T-helper 22 cell (primary cell): ENCODE data around the gene FMNL3.

Source experiments
- DNase-seq: peaks from one replicate; pipeline ENCODE4 v3.0.0-alpha.2; 2020; ENCODE audit warnings: low read depth

FMNL3 gene

GRCh38 chr12:49708851-49709250 lies 1.6 kb upstream of the FMNL3 start:
- no peak for DNase-seq

GRCh38 chr12:49707812-49708147 lies 575 bp upstream of the FMNL3 start:
- DNase-seq: no peak

- DNase-seq: no peak
Observed at GRCh38 chr12:49706351-49707127, 666 bp downstream of the FMNL3 start.

GRCh38 chr12:49705479-49706134 lies 1.6 kb downstream of the FMNL3 start:
- DNase-seq: no peak

GRCh38 chr12:49703647-49704137 lies 3.5 kb downstream of the FMNL3 start:
- peak; percentile 29 for DNase-seq

GRCh38 chr12:49702676-49703215 lies 4.5 kb downstream of the FMNL3 start:
- DNase-seq: no peak

GRCh38 chr12:49702009-49702408 lies 5.2 kb downstream of the FMNL3 start:
- DNase-seq: no peak

- peak; percentile 2 for DNase-seq
Observed at GRCh38 chr12:49698619-49699545, 8.3 kb downstream of the FMNL3 start.

GRCh38 chr12:49697808-49698207 lies 9.4 kb downstream of the FMNL3 start:
- DNase-seq: no peak

- DNase-seq: no peak
Observed at GRCh38 chr12:49696723-49697122, 10.5 kb downstream of the FMNL3 start.

GRCh38 chr12:49693931-49694444 lies 13.2 kb downstream of the FMNL3 start:
- DNase-seq: no peak

GRCh38 chr12:49692851-49693250 lies 14.4 kb downstream of the FMNL3 start:
- no peak for DNase-seq

- DNase-seq: no peak
Observed at GRCh38 chr12:49689785-49690184, 17.4 kb downstream of the FMNL3 start.

GRCh38 chr12:49689237-49689636 lies 18.0 kb downstream of the FMNL3 start:
- no peak for DNase-seq

- no peak for DNase-seq
Observed at GRCh38 chr12:49687941-49688340, 19.3 kb downstream of the FMNL3 start.

- no peak for DNase-seq
Observed at GRCh38 chr12:49684310-49684854, 22.8 kb downstream of the FMNL3 start.

- no peak for DNase-seq
Observed at GRCh38 chr12:49683599-49684309, 23.5 kb downstream of the FMNL3 start.

GRCh38 chr12:49680075-49680474 lies 27.1 kb downstream of the FMNL3 start:
- no peak for DNase-seq

GRCh38 chr12:49678711-49679110 lies 28.5 kb downstream of the FMNL3 start:
- DNase-seq: no peak

GRCh38 chr12:49675137-49675536 lies 32.1 kb downstream of the FMNL3 start:
- no peak for DNase-seq
